ENCODE data around the gene ZNF385B. TPM values are rescaled to one million over a fixed set of nuclear protein-coding genes. Genes with fewer than 3 reads are reported as not detected.

ZNF385B gene
- total and polyA plus RNA-seq, 9 of the 15 experiments (the other 6 are each of a cell fraction or from before 2014, with no cell fraction given), result 0.50 TPM; not detected in 8

DNA sequence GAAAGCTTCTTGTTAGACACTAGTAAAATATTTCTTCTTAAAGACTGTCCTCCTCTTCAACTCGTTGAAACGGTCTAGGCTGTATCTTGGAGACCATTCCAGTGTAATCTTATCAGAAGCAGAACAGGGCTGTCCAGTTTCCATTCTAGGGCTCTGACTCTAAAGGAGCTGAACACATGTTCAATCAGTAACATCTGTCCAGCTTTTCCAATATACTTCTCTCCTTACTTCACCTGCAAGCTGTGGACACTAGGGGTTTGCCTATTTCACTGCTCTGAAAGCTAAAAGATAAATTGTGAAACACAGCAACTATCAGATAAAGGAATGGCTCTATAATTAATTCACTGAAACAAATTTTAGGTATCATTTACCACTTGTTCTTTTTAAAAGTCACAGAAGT lies 73.8 kb downstream of the ZNF385B start (continued):
- peak; percentile 93 for TF ChIP-seq POLR2AphosphoS5 (IDR thresholded peaks at IDR 0.05; ENCODE audit: control insufficient read depth, insufficient read depth, low read depth, low read length)
- no peak for TF ChIP-seq ZSCAN32 (CRISPR knock-in tag; IDR thresholded peaks at IDR 0.05)
- TF ChIP-seq HDAC8 (tag; IDR thresholded peaks at IDR 0.05), result no peak
- no peak for TF ChIP-seq U2AF1 (optimal IDR thresholded peaks at IDR 0.05; ENCODE audit: low read depth, low read length)
- no peak for TF ChIP-seq JUN (IDR thresholded peaks at IDR 0.05; ENCODE audit: borderline replicate concordance, low read depth, low read length)
- no peak for TF ChIP-seq JUN (CRISPR knock-in tag; IDR thresholded peaks at IDR 0.05; ENCODE audit: borderline replicate concordance)
- TF ChIP-seq, protein P1, sequence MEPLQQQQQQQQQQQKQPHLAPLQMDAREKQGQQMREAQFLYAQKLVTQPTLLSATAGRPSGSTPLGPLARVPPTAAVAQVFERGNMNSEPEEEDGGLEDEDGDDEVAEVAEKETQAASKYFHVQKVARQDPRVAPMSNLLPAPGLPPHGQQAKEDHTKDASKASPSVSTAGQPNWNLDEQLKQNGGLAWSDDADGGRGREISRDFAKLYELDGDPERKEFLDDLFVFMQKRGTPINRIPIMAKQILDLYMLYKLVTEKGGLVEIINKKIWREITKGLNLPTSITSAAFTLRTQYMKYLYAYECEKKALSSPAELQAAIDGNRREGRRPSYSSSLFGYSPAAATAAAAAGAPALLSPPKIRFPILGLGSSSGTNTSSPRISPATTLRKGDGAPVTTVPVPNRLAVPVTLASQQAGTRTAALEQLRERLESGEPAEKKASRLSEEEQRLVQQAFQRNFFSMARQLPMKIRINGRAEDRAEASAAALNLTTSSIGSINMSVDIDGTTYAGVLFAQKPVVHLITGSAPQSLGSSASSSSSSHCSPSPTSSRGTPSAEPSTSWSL (CRISPR knock-in tag; IDR thresholded peaks at IDR 0.05; ENCODE audit: borderline replicate concordance), result no peak
- no peak for TF ChIP-seq ZNF707 (CRISPR knock-in tag; conservative IDR thresholded peaks at IDR 0.05)
- TF ChIP-seq ARID1B (IDR thresholded peaks at IDR 0.05), result peak; percentile 92
- TF ChIP-seq, protein P2, sequence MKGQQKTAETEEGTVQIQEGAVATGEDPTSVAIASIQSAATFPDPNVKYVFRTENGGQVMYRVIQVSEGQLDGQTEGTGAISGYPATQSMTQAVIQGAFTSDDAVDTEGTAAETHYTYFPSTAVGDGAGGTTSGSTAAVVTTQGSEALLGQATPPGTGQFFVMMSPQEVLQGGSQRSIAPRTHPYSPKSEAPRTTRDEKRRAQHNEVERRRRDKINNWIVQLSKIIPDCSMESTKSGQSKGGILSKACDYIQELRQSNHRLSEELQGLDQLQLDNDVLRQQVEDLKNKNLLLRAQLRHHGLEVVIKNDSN (CRISPR knock-in tag; IDR thresholded peaks at IDR 0.05), result no peak
- TF ChIP-seq ZNF282 (CRISPR knock-in tag; IDR thresholded peaks at IDR 0.05), result no peak
- TF ChIP-seq ZFP30 (CRISPR knock-in tag; IDR thresholded peaks at IDR 0.05; ENCODE audit: borderline replicate concordance), result no peak
- no peak for TF ChIP-seq FUS (optimal IDR thresholded peaks at IDR 0.05; ENCODE audit: low read depth, low read length)
- TF ChIP-seq, protein P3, sequence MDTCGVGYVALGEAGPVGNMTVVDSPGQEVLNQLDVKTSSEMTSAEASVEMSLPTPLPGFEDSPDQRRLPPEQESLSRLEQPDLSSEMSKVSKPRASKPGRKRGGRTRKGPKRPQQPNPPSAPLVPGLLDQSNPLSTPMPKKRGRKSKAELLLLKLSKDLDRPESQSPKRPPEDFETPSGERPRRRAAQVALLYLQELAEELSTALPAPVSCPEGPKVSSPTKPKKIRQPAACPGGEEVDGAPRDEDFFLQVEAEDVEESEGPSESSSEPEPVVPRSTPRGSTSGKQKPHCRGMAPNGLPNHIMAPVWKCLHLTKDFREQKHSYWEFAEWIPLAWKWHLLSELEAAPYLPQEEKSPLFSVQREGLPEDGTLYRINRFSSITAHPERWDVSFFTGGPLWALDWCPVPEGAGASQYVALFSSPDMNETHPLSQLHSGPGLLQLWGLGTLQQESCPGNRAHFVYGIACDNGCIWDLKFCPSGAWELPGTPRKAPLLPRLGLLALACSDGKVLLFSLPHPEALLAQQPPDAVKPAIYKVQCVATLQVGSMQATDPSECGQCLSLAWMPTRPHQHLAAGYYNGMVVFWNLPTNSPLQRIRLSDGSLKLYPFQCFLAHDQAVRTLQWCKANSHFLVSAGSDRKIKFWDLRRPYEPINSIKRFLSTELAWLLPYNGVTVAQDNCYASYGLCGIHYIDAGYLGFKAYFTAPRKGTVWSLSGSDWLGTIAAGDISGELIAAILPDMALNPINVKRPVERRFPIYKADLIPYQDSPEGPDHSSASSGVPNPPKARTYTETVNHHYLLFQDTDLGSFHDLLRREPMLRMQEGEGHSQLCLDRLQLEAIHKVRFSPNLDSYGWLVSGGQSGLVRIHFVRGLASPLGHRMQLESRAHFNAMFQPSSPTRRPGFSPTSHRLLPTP (IDR thresholded peaks at IDR 0.05; ENCODE audit: borderline replicate concordance, extremely low read depth, insufficient read length), result no peak
- TF ChIP-seq TARDBP (IDR thresholded peaks at IDR 0.05), result no peak
- TF ChIP-seq, protein P4, sequence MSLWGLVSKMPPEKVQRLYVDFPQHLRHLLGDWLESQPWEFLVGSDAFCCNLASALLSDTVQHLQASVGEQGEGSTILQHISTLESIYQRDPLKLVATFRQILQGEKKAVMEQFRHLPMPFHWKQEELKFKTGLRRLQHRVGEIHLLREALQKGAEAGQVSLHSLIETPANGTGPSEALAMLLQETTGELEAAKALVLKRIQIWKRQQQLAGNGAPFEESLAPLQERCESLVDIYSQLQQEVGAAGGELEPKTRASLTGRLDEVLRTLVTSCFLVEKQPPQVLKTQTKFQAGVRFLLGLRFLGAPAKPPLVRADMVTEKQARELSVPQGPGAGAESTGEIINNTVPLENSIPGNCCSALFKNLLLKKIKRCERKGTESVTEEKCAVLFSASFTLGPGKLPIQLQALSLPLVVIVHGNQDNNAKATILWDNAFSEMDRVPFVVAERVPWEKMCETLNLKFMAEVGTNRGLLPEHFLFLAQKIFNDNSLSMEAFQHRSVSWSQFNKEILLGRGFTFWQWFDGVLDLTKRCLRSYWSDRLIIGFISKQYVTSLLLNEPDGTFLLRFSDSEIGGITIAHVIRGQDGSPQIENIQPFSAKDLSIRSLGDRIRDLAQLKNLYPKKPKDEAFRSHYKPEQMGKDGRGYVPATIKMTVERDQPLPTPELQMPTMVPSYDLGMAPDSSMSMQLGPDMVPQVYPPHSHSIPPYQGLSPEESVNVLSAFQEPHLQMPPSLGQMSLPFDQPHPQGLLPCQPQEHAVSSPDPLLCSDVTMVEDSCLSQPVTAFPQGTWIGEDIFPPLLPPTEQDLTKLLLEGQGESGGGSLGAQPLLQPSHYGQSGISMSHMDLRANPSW (CRISPR knock-in tag; IDR thresholded peaks at IDR 0.05), result no peak
- TF ChIP-seq, protein P5, sequence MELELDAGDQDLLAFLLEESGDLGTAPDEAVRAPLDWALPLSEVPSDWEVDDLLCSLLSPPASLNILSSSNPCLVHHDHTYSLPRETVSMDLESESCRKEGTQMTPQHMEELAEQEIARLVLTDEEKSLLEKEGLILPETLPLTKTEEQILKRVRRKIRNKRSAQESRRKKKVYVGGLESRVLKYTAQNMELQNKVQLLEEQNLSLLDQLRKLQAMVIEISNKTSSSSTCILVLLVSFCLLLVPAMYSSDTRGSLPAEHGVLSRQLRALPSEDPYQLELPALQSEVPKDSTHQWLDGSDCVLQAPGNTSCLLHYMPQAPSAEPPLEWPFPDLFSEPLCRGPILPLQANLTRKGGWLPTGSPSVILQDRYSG (tag; conservative IDR thresholded peaks at IDR 0.05; ENCODE audit: low read depth), result no peak
- TF ChIP-seq DIDO1 (tag; IDR thresholded peaks at IDR 0.05; ENCODE audit: low read depth), result no peak
- peak in 1 of 2 experiments; percentile 81; a peak in 2 of 4 replicates for TF ChIP-seq RCOR1 (IDR thresholded peaks at IDR 0.05; ENCODE audit: borderline replicate concordance in 1 of 2, low read depth in 2 of 2, low read length in 2 of 2)
- no peak for TF ChIP-seq NFE2 (IDR thresholded peaks at IDR 0.05; ENCODE audit: low read depth)
